ENCODE data around the gene NT5DC2.

- TF ChIP-seq CTCF (conservative IDR thresholded peaks at IDR 0.05) (no peak), EZH2 (IDR thresholded peaks at IDR 0.05; ENCODE audit: low read depth) (no peak)
Measured at GRCh38 chr3:52544937-52545336, 11.3 kb upstream of the NT5DC2 start.

All from PC-9 (cell line).